ENCODE results near the gene DAZAP1. TPM values are rescaled to one million over a fixed set of nuclear protein-coding genes. Genes with fewer than 3 reads are reported as not detected.

DAZAP1 gene
- total and polyA plus RNA-seq, 7 donors, result 28.2 to 132 (median 51.1) TPM

DNA sequence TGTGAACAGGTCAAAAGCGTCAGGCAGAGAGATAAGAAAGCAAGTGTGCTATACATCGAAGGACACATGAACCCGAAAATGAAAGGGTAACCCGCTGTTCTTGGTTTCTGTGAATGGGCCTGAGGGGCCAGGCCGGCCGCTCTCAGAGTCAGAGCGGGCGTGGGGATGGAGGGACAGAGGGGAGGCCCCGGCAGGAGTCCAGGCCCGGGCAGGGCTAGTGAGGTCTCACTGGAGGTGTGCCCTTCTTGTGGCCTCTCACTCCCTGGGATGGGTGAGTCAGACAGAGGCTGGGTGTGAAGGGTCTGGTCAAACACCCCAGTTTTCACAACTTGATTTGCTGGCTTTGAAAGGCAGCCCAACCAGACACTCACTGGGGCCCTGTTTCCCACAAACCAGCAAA lies 41.1 kb upstream of the DAZAP1 start:
- no peak for TF ChIP-seq EP300 (IDR thresholded peaks at IDR 0.05)
- TF ChIP-seq POLR2A (IDR thresholded peaks at IDR 0.05), result no peak
- no peak for TF ChIP-seq CTCF (IDR thresholded peaks at IDR 0.05)
- no peak for TF ChIP-seq POLR2AphosphoS5 (IDR thresholded peaks at IDR 0.05)
- WGBS, 2 donors, result 94% methylated on average over 10 of the region's 10 CpGs
- H3K4me3 ChIP-seq, result no peak overlapping the region
- H3K36me3 ChIP-seq, result peaks cover 39 to 87% (median 58%) of the 10 kb centered on the region in 4 donors
- H3K27ac ChIP-seq, result no peak overlapping the region
- DNase-seq, result no peak
- H3K4me1 ChIP-seq, result peaks cover 0 to 21% (median 13%) of the 10 kb centered on the region in 4 donors
- H3K9me3 ChIP-seq, result no peaks in the 10 kb centered on the region
- H3K27me3 ChIP-seq, result no peaks in the 10 kb centered on the region
- intact Hi-C loops (cut with DNase I), result no loop called here

DNA sequence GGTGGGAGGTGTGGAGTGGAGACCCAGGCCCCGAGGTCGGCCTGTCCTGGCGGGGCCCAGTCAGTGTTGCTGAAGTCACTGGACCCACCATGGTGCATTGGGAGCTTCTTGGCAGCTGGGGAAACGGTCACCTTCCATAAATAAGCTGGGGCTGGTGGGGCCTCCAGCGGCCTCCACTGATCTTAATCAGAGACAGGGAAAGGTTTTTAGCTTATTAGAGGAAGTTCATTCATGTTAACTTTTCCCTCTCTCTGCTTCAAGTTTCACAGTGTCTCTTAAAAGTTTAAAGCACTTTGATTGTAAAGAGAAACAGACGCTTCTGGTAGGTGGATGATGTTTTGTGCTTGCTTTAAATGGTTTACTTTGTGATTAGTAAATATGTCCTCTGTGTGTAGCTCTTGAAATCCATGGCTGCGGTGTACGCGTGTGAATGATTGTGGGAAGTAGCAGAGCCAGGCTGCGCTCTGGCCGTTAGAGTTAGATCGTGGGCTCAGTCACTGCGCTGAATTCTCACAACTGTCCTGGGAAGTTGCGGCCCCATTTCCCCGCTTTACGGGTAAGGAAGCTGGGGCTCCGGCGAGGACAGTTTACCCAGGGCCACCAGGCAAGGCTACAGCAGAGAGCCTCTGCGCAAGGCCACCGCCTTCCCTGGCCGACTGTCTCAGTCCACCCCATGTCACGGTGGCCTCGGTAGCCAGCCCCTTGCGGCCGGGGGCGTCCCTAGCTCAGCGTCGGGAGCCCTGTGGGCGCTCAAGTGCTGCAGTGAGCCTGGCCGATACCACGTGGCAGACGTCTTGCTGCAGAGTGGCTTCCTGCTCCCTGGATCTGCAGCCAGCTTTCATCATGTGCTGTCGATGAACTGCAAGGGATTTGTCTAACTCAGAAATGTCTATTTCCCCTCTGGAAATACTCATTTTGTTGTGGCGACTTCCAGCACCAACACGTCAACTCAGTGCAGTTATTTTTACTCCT lies 40.2 kb upstream of the DAZAP1 start:
- DNase-seq, result no peak
- TF ChIP-seq CTCF (IDR thresholded peaks at IDR 0.05) (no peak), EP300 (IDR thresholded peaks at IDR 0.05) (no peak), POLR2AphosphoS5 (IDR thresholded peaks at IDR 0.05) (no peak), POLR2A (IDR thresholded peaks at IDR 0.05) (no peak)
- Histone ChIP-seq H3K27ac (no peak overlapping the region), H3K9me3 (no peaks in the 10 kb centered on the region), H3K4me1 (peaks cover 0 to 13% (median 4%) of the 10 kb centered on the region in 4 donors), H3K27me3 (no peaks in the 10 kb centered on the region), H3K4me3 (no peak overlapping the region), H3K36me3 (peaks cover 39 to 90% (median 59%) of the 10 kb centered on the region in 4 donors)
- 83 to 89% methylated on average over 35 of the region's 35 CpGs for WGBS, 2 donors
- intact Hi-C loops (cut with DNase I), result no loop called here

DNA sequence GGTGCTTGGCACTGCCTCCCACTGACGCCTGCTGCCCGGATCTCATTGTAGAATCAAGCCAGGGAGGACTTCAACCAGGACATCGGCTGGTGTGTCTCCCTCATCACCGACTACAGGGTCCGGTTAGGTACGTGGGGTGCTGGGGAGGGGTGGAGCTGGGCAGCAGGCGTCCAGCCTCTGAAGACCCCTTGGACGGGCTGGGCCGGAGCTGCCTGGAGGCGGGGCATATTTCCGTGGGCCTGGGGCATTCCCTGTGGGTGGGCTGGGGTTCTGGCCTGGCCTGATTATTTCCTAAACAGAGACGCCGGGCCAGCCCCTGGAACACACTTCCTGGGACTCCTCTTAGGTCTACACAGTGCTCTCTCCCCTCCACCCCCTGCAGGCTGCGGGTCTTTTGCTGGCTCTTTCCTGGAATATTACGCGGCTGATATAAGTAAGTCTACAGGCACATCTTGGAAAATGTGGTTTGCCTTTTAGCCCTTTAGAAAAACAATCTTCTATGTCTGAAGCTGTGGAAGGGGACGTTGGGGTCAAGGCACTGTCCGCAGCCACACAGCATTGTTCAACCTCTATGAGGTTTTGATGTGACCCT lies 38.1 kb upstream of the DAZAP1 start:
- DNase-seq, result no peak
- Histone ChIP-seq H3K9me3 (no peaks in the 10 kb centered on the region), H3K36me3 (peaks cover 34 to 93% (median 51%) of the 10 kb centered on the region in 4 donors), H3K4me3 (no peak overlapping the region), H3K27me3 (no peaks in the 10 kb centered on the region), H3K27ac (no peak overlapping the region), H3K4me1 (peaks cover 0 to 12% (median 10%) of the 10 kb centered on the region in 4 donors)
- WGBS, 2 donors, result 95 to 97% methylated on average over 18 of the region's 18 CpGs
- TF ChIP-seq POLR2A (IDR thresholded peaks at IDR 0.05), result no peak
- no peak for TF ChIP-seq CTCF (IDR thresholded peaks at IDR 0.05)
- TF ChIP-seq EP300 (IDR thresholded peaks at IDR 0.05), result no peak
- TF ChIP-seq POLR2AphosphoS5 (IDR thresholded peaks at IDR 0.05), result no peak
- intact Hi-C loops (cut with DNase I), result no loop called here

DNA sequence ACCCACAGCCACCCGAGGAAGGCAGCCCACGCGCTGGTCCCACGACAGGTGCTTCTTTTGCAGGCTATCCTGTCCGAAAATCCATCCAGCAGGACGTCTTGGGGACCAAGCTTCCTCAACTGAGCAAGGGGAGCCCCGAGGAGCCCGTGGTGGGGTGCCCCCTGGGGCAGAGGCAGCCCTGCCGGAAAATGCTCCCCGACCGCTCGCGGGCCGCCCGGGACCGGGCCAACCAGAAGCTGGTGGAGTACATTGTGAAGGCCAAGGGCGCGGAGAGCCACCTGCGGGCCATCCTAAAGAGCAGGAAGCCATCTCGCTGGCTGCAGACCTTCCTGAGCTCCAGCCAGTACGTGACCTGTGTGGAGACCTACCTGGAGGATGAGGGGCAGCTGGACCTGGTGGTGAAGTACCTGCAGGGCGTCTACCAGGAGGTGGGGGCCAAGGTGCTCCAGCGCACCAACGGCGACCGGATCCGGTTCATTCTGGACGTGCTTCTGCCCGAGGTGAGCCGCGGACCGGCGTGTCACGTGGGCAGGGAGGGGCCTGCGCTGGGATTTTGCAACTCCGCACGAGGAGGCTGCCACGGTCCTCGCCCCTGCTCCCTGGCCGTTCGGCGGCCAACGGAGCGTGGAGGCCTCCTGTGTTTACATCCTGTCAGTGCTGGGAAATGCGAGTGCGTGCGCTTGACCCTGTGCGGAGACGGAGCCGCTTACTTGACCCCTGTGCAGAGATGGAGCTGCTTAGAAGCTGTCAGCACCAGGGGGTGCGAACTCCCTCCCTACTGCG lies 36.6 kb upstream of the DAZAP1 start:
- no peak for TF ChIP-seq POLR2AphosphoS5 (IDR thresholded peaks at IDR 0.05)
- no peak for TF ChIP-seq POLR2A (IDR thresholded peaks at IDR 0.05)
- no peak for TF ChIP-seq CTCF (IDR thresholded peaks at IDR 0.05)
- TF ChIP-seq EP300 (IDR thresholded peaks at IDR 0.05), result no peak
- H3K27ac ChIP-seq, result no peak overlapping the region
- H3K4me1 ChIP-seq, result peaks cover 0 to 12% (median 10%) of the 10 kb centered on the region in 4 donors
- no peaks in the 10 kb centered on the region for H3K27me3 ChIP-seq
- H3K36me3 ChIP-seq, result peaks cover 34 to 82% (median 50%) of the 10 kb centered on the region in 4 donors
- intact Hi-C loops (cut with DNase I), result no loop called here
- no peaks in the 10 kb centered on the region for H3K9me3 ChIP-seq
- WGBS, 2 donors, result 93 to 95% methylated on average over 52 of the region's 52 CpGs
- no peak overlapping the region for H3K4me3 ChIP-seq
- no peak for DNase-seq
